ENCODE results near the gene NFIA.
A peak's percentile ranks its signal among the peaks of the same experiment; 100 is the strongest.

NFIA gene

DNA sequence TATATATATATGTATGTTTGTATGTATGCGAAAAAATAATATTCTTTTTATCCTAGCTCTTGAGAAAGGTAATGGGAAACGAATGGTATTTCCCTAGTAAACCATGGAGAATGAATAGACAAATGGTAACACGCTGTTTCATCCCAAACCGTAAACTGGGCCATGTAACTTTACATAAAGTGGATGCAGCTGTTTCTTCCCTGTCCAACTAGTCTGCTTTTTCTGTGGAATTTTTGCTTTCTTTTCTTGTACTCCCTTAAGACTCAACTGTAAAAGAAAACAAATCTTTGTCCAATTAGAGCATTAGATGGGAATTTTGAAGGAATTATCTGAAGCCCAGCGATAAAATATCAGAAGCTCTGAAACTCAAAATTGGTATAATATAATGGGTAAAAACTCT, 198.1 kb downstream of the NFIA start:
- DNase-seq: no peak

GRCh38 chr1:61282387-61282786, 200.0 kb downstream of the NFIA start:
- no peak for DNase-seq

DNA sequence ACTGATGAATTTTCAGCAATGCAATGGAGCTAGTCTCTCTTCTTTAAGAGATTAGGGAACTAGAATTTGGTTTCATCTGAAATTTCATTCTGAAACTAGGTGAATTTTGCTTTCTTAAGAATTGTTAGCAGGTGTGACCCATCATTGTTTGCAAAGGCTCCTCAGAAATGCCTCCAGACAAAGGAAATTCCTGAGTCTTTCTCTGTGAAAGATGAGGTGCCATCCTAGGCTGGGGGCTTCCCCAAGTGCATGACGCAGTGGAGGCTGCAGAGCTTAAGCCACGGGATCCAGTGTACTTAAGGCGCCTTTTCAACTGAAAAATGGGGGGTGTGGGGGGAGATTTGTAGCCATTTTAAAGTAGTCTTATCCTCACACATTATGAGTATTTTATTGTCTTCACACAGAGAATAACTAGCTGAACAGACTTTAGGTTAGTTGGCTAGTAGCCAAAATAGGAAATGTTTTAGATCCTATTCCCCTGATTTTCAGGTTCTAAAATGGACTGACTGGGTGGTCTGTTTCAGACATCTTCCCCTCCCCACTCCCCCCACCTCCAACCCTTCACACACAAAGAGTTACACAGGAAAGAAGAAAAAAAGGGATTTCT, 202.0 kb downstream of the NFIA start:
- DNase-seq: no peak

GRCh38 chr1:61284936-61285335, 202.6 kb downstream of the NFIA start:
- DNase-seq: no peak

DNA sequence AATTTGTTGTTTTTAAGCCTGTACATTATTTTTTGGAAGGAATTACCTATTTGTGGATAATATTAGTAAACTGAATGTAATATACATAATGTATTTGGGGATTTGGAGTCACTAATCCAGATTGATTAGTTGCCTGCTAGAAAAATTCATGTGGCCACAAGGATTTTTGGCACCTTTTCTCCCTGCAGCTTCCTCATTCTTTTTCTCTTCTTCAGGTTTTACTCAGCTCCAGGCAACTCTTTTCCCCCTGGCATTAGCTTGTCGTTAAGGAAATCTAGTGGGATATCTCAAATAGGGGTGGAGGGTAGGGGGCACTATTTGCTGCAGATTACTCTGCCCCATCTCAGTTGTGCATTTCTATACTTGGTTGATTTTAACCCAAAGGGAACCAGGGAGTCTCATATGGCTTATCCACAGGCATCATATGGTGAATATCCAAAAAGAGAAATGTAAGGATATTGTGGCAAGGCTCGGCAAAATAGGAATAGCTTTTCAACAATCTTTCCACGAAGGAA, 203.1 kb downstream of the NFIA start:
- DNase-seq: no peak

GRCh38 chr1:61287014-61287413, 204.7 kb downstream of the NFIA start:
- no peak for DNase-seq

DNA sequence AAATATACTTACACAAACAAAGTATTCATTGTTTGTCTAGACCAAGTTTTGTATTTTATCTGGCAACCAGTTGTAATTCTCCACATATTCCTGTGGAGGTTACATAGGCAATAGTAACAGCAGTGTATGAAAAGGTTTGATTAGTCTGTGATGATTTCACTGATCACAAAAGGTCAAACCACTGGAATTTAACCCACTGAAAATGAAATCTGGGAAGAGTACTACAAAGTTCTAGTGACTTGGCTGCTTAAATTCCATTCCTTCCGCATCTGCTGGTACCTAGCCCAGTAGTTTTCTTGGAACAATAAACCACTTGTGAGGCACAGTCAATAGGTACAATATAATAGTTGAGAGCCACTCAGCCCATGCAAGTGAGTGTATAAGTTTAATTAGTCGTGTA, 205.4 kb downstream of the NFIA start:
- no peak for DNase-seq

DNA sequence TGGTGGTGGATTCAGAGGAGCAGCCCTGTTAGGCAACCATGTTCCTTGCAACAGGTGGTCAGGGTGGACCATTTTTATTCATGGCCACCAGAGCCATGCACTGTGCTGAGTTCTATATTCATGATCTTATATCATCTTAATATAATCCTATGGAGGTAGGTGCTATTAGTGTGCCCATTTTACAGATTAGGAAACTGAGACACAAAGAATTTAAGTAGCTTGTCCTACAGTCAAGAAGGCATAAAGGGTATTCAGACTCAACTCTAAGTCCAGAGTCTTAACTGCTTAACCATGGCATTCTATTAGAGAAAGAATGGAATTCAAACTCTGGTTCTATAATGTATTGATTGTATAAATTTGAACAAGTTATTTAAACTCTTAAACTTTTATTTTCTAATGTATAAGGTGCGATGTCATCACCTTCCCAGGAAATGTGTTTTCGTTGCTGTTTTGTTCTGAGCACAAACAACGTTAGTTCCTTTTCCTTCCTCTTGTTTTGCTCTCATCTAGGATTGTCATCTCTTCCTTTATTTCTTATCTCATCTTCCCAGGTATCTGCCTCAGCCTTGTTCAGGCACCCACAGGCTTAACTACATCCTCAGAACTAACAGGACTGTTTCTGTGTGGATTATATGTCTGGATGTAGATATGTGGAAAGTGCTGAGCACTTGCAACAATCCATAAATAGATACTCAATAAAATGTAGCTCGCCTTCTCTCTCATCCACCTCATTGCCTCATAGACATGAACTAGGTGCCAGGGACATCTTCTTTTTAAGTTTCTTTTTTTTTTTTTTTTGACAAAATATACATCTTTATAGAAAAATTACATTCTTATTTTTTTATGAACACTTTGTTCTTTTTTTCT, 207.1 kb downstream of the NFIA start:
- no peak for DNase-seq

GRCh38 chr1:61290525-61290924, 208.2 kb downstream of the NFIA start:
- no peak for DNase-seq

- no peak for DNase-seq
Observed at GRCh38 chr1:61293197-61293596, 210.8 kb downstream of the NFIA start.

GRCh38 chr1:61293986-61294504, 211.7 kb downstream of the NFIA start:
- no peak for DNase-seq

GRCh38 chr1:61294930-61295329, 212.6 kb downstream of the NFIA start:
- no peak for DNase-seq

DNA sequence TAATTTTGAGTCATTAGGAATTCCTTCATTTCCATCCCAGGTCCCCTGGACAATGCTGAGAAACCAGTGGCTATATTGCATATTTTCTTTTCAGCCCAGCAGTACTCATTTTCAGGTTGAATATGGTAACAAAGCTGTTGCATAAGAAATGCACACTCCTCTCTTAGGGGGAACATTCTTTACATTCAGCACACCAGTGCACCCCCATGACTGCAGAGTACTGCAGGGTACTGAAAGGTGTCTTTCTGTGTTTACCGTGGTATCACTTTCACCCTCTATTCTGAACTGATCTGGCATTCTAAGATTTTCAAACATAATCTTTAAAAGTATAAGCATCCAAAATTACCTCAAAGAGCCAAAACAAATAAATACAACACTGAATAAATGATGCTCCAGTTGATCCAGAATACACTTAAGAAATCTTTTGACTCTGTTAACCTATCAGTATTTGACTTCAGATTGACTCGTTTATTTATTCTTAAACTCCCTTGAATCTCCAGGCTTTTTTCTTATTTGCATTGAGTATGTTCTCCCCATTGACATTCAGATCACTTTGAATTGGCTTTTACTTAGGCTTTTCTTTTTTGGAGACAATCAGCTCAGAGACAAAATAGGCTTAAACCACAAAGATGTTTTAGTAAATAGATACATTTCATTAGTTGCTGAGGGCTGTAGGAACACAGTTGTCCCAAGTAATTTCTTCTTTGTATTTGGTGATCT, 213.6 kb downstream of the NFIA start:
- DNase-seq: no peak

- no peak for DNase-seq
Observed at GRCh38 chr1:61297887-61298286, 215.5 kb downstream of the NFIA start.

DNA sequence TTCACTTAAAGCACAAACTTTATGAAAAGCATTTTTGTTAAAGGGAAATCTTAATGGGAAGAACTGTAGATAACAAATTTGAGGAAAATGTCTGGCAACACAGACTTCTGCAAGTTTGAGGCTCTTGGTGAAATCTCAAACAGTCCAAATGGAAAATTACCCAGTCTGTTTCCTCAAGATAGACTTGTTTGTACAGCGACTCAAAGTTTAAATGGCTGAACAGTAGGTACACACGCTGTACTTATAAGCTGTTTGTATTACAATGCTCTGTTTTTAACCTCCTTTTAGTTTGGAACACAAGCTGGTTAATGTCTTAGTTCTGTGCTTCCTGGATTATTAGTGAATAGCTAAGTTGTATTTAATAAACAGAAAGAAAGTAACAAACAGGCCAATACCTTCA, 217.1 kb downstream of the NFIA start:
- no peak for DNase-seq

GRCh38 chr1:61300899-61301298, 218.5 kb downstream of the NFIA start:
- no peak for DNase-seq

- DNase-seq: peak; percentile 18
Observed at GRCh38 chr1:61301824-61302657, 219.7 kb downstream of the NFIA start.

- no peak for DNase-seq
Observed at GRCh38 chr1:61307422-61308142, 225.2 kb downstream of the NFIA start.

DNA sequence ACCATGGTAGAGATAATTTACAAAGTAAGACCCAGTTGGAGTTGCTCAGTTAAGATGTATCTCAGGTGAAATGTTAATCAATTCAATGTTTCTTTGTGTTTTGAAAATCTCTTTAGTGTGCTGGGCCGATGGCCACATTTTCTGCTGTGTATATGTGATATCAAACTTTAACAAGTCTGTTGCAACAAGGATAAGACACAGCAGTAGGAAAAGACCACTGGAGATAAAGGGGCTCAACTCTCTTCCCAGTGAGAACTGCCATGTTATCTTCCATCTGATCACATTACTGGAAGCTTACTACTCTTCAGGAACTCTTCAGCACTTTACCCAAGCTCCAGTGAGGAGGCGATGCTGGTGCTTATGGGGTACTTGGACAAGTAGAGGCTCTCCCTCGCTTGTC, 227.7 kb downstream of the NFIA start:
- no peak for DNase-seq

DNA sequence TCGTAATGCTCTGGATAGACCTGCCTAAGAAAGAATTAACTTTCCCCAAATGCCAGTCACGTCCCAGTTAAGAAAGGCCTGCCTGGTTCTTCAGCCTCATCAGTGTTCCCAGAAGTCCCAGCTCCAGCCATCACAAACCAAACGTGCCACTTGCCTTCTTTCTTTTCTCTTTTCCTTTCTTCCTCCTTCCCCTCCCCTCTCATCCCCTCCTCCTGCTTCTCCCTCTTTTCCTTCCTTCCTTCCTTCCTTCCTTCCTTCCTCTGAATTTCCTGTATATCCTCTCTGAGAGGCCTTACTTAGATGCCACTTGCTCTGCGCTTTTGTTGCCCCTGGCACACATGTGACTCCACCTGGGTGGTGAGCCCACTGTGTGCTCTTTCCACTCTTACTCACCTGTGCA, 228.2 kb downstream of the NFIA start:
- DNase-seq: no peak

DNA sequence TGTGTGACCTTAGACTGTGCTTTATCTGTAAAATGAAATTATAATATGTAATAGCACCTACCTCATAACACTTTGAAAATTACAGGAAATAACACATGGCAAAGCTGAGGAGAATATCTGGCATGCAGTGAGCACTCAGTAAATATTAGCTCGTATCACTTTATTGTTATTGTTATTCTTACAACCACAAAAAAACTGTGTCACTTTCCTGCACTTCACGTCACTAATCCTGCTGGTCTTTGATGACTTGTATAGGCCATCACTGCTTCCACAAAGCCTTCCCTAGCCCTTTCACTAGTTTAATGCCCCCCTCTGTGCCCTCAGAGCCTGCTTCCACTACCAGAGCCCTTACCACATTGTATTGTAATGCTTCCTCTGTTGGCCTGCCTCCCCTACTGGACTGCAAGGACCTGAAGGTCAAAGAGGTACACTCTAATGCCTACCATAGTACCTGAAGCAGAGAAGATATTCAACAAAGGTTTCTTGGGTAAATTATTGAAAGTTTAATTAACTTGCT, 231.6 kb downstream of the NFIA start:
- no peak for DNase-seq

DNA sequence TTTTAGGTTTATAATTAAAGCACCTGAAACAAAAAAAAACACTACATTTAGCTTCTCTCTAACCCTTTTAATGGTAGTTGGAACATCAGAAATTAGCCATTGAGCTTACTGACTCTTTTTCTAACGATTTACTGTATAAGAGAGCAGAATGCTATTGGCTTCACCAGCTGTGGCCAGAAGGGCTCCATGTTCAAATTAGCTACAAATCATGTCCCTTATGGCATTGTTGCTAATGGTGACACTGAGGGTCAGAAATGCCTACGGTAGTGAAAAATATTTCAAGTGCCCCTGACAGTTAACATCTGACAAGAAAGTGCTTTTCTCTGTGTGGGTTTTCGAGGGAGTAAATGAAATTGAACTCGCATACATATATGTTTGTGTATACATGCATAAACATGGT, 232.7 kb downstream of the NFIA start:
- DNase-seq: no peak

Measured in NCI-H2227 treated with DMSO at 0.1 percent for 48 hours (cell line).